IgD-negative memory B cell (primary cell): Measurements from ENCODE around the gene SLC1A4. TPM values are rescaled to one million over a fixed set of nuclear protein-coding genes. Genes with fewer than 3 reads are reported as not detected.
"Not testable (repeated sequence)": the region's sequence is repeated elsewhere in the genome, so short reads cannot be mapped to it uniquely, and the experiment has no call there.

Source experiments
- H3K27ac Mint-ChIP-seq, 3 donors: one replicate each; pipeline ENCODE4 v1.8.0; 2020 to 2022; ENCODE audit warnings: mild to moderate bottlenecking in 3 of 3, mixed read lengths in 3 of 3, moderate library complexity in 1 of 3
- H3K27me3 Mint-ChIP-seq: one replicate; pipeline ENCODE4 v1.8.0; 2021; ENCODE audit warnings: mixed read lengths
- H3K36me3 Mint-ChIP-seq: one replicate; pipeline ENCODE4 v1.8.0; 2020; ENCODE audit warnings: mild to moderate bottlenecking, mixed read lengths
- H3K4me1 Mint-ChIP-seq, 3 donors: one replicate each; pipeline ENCODE4 v1.8.0; 2020 to 2022; ENCODE audit warnings: mixed read lengths in 3 of 3, mild to moderate bottlenecking in 1 of 3
- H3K4me3 Mint-ChIP-seq, 4 donors: one replicate each; pipeline ENCODE4 v1.8.0; 2020 to 2022; ENCODE audit warnings: mild to moderate bottlenecking in 4 of 4, mixed read lengths in 4 of 4, moderate library complexity in 3 of 4
- H3K9me3 Mint-ChIP-seq, 3 donors: one replicate each; pipeline ENCODE4 v1.8.0; 2020 to 2021; ENCODE audit warnings: mixed read lengths in 3 of 3, mild to moderate bottlenecking in 1 of 3
- polyA plus RNA-seq: library from polyadenylated mRNA; unstranded; fragments of 300-500 nt; fragmentation: Illumina TruSeq; gene quantifications from one replicate; pipeline ENCODE4 v1.2.3, GENCODE V29; 2021

SLC1A4 gene
- polyA plus RNA-seq, 1 donor from 2014 or later: 3.6 TPM

DNA sequence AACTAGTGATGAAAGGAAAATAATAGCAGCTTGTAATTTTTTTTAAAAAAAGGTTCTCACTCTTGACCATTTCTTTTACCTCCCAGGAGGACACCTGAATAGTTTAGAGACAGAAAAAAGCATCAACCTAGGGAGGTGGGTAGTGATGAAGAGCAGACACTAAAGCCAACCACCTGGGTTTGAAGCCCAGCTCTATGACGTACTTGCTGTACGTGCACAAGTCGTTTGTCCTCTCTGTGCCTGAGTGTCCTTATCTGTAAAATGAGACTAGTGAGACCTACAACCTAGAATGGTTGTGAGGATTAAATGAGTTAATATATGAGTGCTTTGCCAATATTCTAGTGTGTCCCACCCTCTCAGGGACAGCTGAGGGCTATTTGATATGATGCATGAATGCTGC, 5.8 kb downstream of the SLC1A4 start:
- H3K4me3 Mint-ChIP-seq: no peak overlapping the region
- H3K27ac Mint-ChIP-seq: no peak overlapping the region
- peaks cover 5% of the 10 kb centered on the region for H3K36me3 Mint-ChIP-seq
- no peaks in the 10 kb centered on the region for H3K9me3 Mint-ChIP-seq
- peaks cover 15 to 23% (median 16%) of the 10 kb centered on the region in 3 donors for H3K4me1 Mint-ChIP-seq
- no peaks in the 10 kb centered on the region for H3K27me3 Mint-ChIP-seq

- Mint-ChIP-seq H3K36me3 (peaks cover 5% of the 10 kb centered on the region), H3K27ac (no peak overlapping the region), H3K4me1 (peaks cover 5 to 16% (median 6%) of the 10 kb centered on the region in 3 donors), H3K9me3 (no peaks in the 10 kb centered on the region), H3K27me3 (no peaks in the 10 kb centered on the region), H3K4me3 (peak overlapping the region in 1 of 4 donors; percentile 33)
Observed at GRCh38 chr2:64996871-64997307, 7.7 kb downstream of the SLC1A4 start.

DNA sequence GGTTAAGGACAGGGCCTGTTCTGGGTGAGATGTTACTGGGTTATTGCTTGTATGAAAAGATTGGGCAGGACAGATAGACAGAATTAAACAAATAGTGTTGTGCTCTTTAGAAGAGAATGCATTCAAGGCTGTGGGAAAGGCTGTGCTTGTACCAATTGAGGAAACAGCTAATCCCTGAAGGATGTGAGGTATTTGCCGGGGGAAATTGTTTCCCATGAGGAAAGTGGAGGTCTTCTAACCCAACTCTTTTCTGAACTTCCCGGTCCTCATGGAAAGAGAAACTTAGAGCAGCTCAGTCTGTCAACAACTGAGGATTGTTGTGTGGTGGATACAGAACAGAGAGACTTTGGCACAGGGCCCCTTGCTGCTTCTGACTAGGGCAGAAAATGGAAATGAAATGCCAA, 9.5 kb downstream of the SLC1A4 start:
- Mint-ChIP-seq H3K4me3 (no peak overlapping the region), H3K27ac (no peak overlapping the region), H3K27me3 (no peaks in the 10 kb centered on the region), H3K4me1 (peaks cover 1 to 4% (median 2%) of the 10 kb centered on the region in 3 donors), H3K9me3 (no peaks in the 10 kb centered on the region), H3K36me3 (peaks cover 5% of the 10 kb centered on the region)

- H3K36me3 Mint-ChIP-seq: peaks cover 3% of the 10 kb centered on the region
- H3K4me1 Mint-ChIP-seq: peaks cover 0 to 4% (median 2%) of the 10 kb centered on the region in 3 donors
- H3K27ac Mint-ChIP-seq: no peak overlapping the region
Observed at GRCh38 chr2:64999754-65000153, 10.6 kb downstream of the SLC1A4 start.

DNA sequence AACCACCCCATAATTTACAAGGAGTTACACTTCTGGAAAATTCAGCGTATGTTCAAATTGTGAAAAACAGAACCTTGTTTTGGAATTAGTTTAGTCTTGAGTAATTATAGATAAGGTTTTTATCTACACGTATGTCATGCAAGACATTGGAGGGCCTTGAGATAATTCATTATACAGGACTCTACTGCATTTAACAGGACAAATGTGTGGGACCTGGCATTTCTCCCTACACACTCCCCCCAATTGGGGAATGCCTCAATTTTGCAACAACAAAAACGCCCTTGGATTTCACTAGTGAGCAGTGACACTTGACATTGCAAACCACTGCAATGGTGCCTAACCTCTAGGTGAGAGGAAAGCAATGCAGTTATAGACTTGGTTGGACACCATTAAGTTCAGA, 11.4 kb downstream of the SLC1A4 start:
- Mint-ChIP-seq H3K27ac (no peak overlapping the region), H3K36me3 (peaks cover 3% of the 10 kb centered on the region)

More at GRCh38 chr2:64999754-65000153, 10.6 kb downstream of the SLC1A4 start:
- no peaks in the 10 kb centered on the region for H3K9me3 Mint-ChIP-seq
- H3K27me3 Mint-ChIP-seq: no peaks in the 10 kb centered on the region
- no peak overlapping the region for H3K4me3 Mint-ChIP-seq

GRCh38 chr2:65003037-65003436, 13.8 kb downstream of the SLC1A4 start:
- Mint-ChIP-seq H3K4me3 (no peak overlapping the region), H3K27me3 (no peaks in the 10 kb centered on the region), H3K36me3 (peaks cover 9% of the 10 kb centered on the region), H3K27ac (no peak overlapping the region), H3K4me1 (peaks cover 0 to 7% (median 2%) of the 10 kb centered on the region in 3 donors), H3K9me3 (no peaks in the 10 kb centered on the region)

More for the DNA sequence above, 11.4 kb downstream of the SLC1A4 start:
- peaks cover 0 to 4% (median 2%) of the 10 kb centered on the region in 3 donors for H3K4me1 Mint-ChIP-seq
- H3K4me3 Mint-ChIP-seq: no peak overlapping the region
- H3K9me3 Mint-ChIP-seq: no peaks in the 10 kb centered on the region
- no peaks in the 10 kb centered on the region for H3K27me3 Mint-ChIP-seq

DNA sequence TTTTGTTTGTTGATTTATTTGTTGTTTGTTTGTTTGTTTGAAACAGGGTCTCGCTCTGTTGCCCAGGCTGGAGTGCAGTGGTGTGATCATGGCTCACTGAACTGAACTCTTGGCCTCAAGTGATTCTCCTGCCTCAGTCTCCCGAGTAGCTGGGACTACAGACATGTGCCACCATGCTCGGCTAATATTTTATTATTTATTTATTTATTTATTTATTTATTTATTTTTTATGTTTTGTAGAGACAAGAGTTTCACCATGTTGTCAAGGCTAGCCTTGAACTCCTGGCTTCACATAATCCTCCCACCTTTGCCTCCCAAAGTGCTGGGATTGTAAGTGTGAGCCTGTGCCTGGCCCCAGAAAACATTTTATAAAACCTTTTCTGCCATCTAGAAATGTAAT, 15.0 kb downstream of the SLC1A4 start:
- H3K27ac Mint-ChIP-seq, H3K4me3 Mint-ChIP-seq, H3K9me3 Mint-ChIP-seq, H3K36me3 Mint-ChIP-seq, H3K27me3 Mint-ChIP-seq, H3K4me1 Mint-ChIP-seq: not testable (repeated sequence)

- H3K27ac Mint-ChIP-seq: no peak overlapping the region
- H3K4me3 Mint-ChIP-seq: peak overlapping the region in 1 of 4 donors; percentile 63
- no peaks in the 10 kb centered on the region for H3K9me3 Mint-ChIP-seq
- H3K27me3 Mint-ChIP-seq: no peaks in the 10 kb centered on the region
- peaks cover 26 to 39% (median 29%) of the 10 kb centered on the region in 3 donors for H3K4me1 Mint-ChIP-seq
- peaks cover 4% of the 10 kb centered on the region for H3K36me3 Mint-ChIP-seq
Observed at GRCh38 chr2:65013776-65014175, 24.6 kb downstream of the SLC1A4 start.

- no peaks in the 10 kb centered on the region for H3K9me3 Mint-ChIP-seq
- peaks cover 4% of the 10 kb centered on the region for H3K36me3 Mint-ChIP-seq
- H3K27ac Mint-ChIP-seq: no peak overlapping the region
- no peak overlapping the region for H3K4me3 Mint-ChIP-seq
- peaks cover 26 to 39% (median 29%) of the 10 kb centered on the region in 3 donors for H3K4me1 Mint-ChIP-seq
- H3K27me3 Mint-ChIP-seq: no peaks in the 10 kb centered on the region
Observed at GRCh38 chr2:65015731-65016130, 26.5 kb downstream of the SLC1A4 start.

GRCh38 chr2:65016789-65017188, 27.6 kb downstream of the SLC1A4 start:
- Mint-ChIP-seq H3K27ac (peak overlapping the region in 1 of 3 donors; percentile 61), H3K36me3 (peaks cover 4% of the 10 kb centered on the region), H3K27me3 (no peaks in the 10 kb centered on the region), H3K4me3 (peak overlapping the region in 1 of 4 donors; percentile 88), H3K9me3 (no peaks in the 10 kb centered on the region), H3K4me1 (peaks cover 26 to 39% (median 29%) of the 10 kb centered on the region in 3 donors)

- no peaks in the 10 kb centered on the region for H3K27me3 Mint-ChIP-seq
- H3K4me3 Mint-ChIP-seq: peak overlapping the region in 2 of 4 donors; percentile 20 to 22
- peaks cover 26 to 39% (median 29%) of the 10 kb centered on the region in 3 donors for H3K4me1 Mint-ChIP-seq
- H3K36me3 Mint-ChIP-seq: peaks cover 4% of the 10 kb centered on the region
- peak overlapping the region in 2 of 3 donors; percentile 17 to 61 for H3K27ac Mint-ChIP-seq
- H3K9me3 Mint-ChIP-seq: no peaks in the 10 kb centered on the region
Observed at GRCh38 chr2:65017335-65017734, 28.1 kb downstream of the SLC1A4 start.

DNA sequence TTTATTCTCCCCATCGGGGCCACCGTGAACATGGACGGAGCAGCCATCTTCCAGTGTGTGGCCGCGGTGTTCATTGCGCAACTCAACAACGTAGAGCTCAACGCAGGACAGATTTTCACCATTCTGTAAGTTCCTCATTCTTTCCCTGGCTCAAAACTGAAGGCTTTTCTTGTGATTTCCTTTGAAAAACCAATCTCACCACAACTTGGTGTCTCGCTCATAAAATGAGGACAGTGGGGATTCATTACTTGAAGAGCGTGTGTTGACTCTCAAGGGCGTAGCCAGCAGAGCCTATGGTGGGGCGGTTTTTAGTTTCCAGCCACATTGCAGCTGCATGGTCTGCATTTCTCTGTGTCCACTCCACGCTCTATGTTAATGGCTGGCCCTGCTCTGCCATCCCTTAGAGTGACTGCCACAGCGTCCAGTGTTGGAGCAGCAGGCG, 29.0 kb downstream of the SLC1A4 start:
- H3K36me3 Mint-ChIP-seq: peaks cover 5% of the 10 kb centered on the region
- peaks cover 26 to 39% (median 28%) of the 10 kb centered on the region in 3 donors for H3K4me1 Mint-ChIP-seq
- no peaks in the 10 kb centered on the region for H3K9me3 Mint-ChIP-seq
- no peak overlapping the region for H3K4me3 Mint-ChIP-seq
- no peaks in the 10 kb centered on the region for H3K27me3 Mint-ChIP-seq
- peak overlapping the region in 1 of 3 donors; percentile 17 for H3K27ac Mint-ChIP-seq

DNA sequence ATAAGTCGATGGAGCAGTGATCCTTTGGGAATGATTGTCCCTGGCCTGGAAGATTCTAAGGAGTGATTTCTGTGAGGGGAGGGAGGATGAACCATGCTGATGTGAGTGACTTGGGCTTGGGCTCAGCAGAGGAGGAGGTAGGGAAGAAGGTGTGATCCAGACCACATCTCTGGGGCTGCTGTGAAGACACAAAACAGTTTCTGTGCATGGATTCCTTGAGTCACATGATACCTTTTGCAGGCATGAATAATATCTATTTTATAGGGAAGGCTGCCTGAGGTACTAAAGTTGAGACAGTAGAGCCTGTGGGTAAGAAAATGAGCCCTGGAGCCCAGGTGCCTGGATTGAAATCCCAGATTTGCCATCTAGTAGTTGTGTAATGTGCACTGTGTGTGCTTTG, 29.8 kb downstream of the SLC1A4 start:
- H3K27ac Mint-ChIP-seq: peak overlapping the region in 1 of 3 donors; percentile 8
- H3K4me3 Mint-ChIP-seq: no peak overlapping the region
- peaks cover 7% of the 10 kb centered on the region for H3K36me3 Mint-ChIP-seq
- H3K27me3 Mint-ChIP-seq: no peaks in the 10 kb centered on the region
- peaks cover 23 to 33% (median 25%) of the 10 kb centered on the region in 3 donors for H3K4me1 Mint-ChIP-seq
- H3K9me3 Mint-ChIP-seq: no peaks in the 10 kb centered on the region

- no peak overlapping the region for H3K4me3 Mint-ChIP-seq
- H3K9me3 Mint-ChIP-seq: no peaks in the 10 kb centered on the region
- peaks cover 19 to 26% (median 20%) of the 10 kb centered on the region in 3 donors for H3K4me1 Mint-ChIP-seq
- H3K36me3 Mint-ChIP-seq: peaks cover 7% of the 10 kb centered on the region
- H3K27ac Mint-ChIP-seq: peak overlapping the region in 1 of 3 donors; percentile 8
- H3K27me3 Mint-ChIP-seq: no peaks in the 10 kb centered on the region
Observed at GRCh38 chr2:65019675-65020195, 30.5 kb downstream of the SLC1A4 start.

DNA sequence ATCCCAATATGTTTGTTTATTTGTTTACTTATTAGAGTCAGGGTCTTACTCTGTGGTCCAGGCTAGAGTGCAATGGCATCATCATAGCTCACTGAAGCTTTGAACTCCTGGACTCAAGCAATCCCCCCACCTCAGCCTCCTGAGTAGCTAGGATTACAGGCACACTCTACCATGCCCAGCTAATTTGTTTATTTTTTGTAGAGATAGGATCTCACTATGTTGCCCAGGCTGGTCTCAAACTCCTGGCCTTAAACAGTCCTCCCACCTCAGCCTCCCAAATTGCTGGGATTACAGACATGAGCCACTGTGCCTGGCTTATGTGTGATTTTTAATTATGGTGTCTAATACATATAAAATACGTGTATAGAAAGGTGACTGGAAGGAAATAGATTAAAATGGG, 31.1 kb downstream of the SLC1A4 start:
- not testable (repeated sequence) for H3K27me3 Mint-ChIP-seq, H3K27ac Mint-ChIP-seq, H3K36me3 Mint-ChIP-seq, H3K4me3 Mint-ChIP-seq, H3K9me3 Mint-ChIP-seq
- H3K4me1 Mint-ChIP-seq: peaks cover 15 to 20% (median 18%) of the 10 kb centered on the region in 3 donors

DNA sequence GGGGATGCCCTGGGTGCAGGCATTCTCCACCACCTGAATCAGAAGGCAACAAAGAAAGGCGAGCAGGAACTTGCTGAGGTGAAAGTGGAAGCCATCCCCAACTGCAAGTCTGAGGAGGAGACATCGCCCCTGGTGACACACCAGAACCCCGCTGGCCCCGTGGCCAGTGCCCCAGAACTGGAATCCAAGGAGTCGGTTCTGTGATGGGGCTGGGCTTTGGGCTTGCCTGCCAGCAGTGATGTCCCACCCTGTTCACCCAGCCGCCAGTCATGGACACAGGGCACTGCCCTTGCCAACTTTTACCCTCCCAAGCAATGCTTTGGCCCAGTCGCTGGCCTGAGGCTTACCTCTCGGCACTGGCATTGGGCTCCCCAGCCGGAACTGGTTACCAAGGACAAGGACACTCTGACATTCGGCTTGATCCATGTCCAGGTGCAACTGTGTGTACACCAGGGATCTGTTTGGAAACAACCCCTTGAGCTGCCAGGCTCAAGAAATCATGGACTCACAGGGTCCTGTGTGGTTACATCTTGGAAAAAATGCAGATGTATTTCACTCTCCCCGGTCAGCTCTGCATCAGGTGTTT, 31.8 kb downstream of the SLC1A4 start:
- peaks cover 22 to 27% (median 25%) of the 10 kb centered on the region in 3 donors for H3K4me1 Mint-ChIP-seq
- H3K27ac Mint-ChIP-seq: no peak overlapping the region
- H3K4me3 Mint-ChIP-seq: no peak overlapping the region
- H3K36me3 Mint-ChIP-seq: peaks cover 7% of the 10 kb centered on the region
- H3K9me3 Mint-ChIP-seq: no peaks in the 10 kb centered on the region
- no peaks in the 10 kb centered on the region for H3K27me3 Mint-ChIP-seq
